Astrocyte of the cerebellum (primary cell): ENCODE measurements around the gene HP1BP3.
"Not testable (repeated sequence)": the region's sequence is repeated elsewhere in the genome, so short reads cannot be mapped to it uniquely, and the experiment has no call there.

Source experiments
- DNase-seq: peaks from one replicate; pipeline ENCODE4 v3.0.0-alpha.2; 2011; ENCODE audit warnings: low read depth
- H3K4me3 ChIP-seq: 2 replicates; pipeline ENCODE4 v1.5.1; 2011; ENCODE audit warnings: mild to moderate bottlenecking, low read depth, low read length, moderate library complexity
- in situ Hi-C: cut with HindIII; loops from 2 replicates; pipeline ENCODE4 v1.10.0; 2017; ENCODE audit warnings: low sequenced_read_pairs
- TF ChIP-seq, protein P1 (sequence below): IDR thresholded peaks from 2 replicates; pipeline ENCODE4 v1.5.1; 2012; ENCODE audit warnings: low read length, low read depth, moderate library complexity, mild to moderate bottlenecking; ENCODE audit errors: missing control alignments

HP1BP3 gene

DNA sequence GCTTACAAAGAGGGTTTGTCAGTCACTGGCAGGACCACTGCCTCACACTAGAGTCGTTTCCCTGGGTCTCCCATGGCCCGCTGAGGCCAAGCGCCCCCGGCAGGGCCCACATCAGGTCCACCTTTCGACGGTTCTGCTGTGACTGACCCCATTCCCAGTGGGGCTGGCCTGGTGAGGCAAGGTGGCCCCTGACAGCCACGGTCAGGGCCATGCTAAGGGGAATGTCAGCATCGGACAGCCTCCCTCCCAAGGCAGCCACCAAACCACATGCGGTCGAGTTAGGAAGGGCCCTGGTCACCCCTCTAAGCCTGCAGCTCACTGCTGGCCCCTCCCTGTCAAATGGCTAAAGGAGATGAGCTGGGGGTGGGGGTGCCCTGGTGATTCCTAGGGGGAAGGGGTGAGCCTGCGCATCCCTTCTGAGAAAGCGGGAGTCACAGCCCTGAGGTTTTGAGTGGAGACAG is 66.4 kb downstream of the HP1BP3 start:
- DNase-seq, result no peak
- in situ Hi-C loops, result no loop called here
- TF ChIP-seq, protein P1, sequence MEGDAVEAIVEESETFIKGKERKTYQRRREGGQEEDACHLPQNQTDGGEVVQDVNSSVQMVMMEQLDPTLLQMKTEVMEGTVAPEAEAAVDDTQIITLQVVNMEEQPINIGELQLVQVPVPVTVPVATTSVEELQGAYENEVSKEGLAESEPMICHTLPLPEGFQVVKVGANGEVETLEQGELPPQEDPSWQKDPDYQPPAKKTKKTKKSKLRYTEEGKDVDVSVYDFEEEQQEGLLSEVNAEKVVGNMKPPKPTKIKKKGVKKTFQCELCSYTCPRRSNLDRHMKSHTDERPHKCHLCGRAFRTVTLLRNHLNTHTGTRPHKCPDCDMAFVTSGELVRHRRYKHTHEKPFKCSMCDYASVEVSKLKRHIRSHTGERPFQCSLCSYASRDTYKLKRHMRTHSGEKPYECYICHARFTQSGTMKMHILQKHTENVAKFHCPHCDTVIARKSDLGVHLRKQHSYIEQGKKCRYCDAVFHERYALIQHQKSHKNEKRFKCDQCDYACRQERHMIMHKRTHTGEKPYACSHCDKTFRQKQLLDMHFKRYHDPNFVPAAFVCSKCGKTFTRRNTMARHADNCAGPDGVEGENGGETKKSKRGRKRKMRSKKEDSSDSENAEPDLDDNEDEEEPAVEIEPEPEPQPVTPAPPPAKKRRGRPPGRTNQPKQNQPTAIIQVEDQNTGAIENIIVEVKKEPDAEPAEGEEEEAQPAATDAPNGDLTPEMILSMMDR, result no peak

DNA sequence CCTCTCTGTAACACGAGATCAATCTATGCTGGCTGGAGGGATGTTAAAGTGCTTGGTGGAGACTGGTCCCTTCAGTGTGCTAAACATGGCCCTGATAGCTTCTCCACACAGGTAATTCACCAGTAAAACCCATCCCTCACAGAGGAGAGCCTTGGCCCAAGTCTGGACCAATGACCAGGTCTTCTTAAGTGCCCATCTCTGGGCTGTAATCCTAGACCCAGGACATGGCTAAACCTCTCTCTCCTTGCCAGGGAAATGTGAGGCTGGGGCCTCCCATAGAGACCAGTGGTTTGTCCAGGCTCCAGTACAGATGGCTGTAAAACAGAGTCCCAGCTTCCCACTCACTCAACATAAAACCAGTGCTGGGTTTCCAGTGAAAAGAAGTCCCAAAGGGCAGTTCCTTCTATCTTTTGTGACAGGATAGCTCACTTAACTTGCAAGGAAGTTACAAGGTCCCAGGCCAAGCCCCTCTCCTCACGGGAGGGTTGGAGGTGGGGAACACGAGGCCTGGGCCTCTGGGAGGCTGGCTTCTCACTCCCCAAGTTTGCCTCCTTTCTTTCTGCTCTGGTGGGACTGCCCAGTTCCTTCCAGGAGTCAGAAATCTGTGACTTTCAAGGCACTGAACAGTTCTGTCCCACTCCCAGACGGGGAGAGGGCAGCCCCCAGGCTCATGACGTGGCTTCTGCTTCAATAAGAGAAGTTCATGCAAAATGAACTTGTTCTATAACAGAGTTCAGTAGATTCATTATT is 67.1 kb downstream of the HP1BP3 start:
- DNase-seq, result no peak
- TF ChIP-seq, protein P1, result no peak
- in situ Hi-C loops, result no loop called here
- no peak overlapping the region for H3K4me3 ChIP-seq

More for the DNA sequence above, 66.4 kb downstream of the HP1BP3 start:
- H3K4me3 ChIP-seq, result no peak overlapping the region

- no peak for DNase-seq
- in situ Hi-C loops, result no loop called here
- TF ChIP-seq, protein P1, result no peak
- no peak overlapping the region for H3K4me3 ChIP-seq
Observed at GRCh38 chr1:20719261-20719660, 67.8 kb downstream of the HP1BP3 start.

DNA sequence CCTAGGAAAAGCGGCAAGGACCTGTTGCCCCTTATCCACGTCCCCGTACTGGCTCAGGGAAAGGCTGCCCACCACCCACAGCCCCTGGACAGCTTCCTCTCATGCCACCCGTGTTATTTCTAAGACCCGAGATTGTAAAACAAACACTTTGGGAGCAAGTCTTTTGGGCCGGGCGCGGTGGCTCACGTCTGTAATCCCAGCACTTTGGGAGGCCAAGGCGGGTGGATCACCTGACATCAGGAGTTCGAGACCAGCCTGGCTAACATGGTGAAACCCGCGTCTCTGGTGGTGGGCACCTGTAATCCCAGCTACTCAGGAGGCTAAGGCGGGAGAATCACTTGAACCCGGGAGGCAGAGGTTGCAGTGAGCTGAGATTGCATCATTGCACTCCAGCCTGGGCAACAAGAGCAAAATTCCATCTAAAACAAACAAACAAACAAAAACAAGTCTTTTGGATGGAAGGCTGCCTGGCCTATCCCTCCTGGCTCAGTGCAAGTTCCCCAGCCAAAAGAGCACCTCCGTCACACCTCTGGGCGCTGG is 68.7 kb downstream of the HP1BP3 start:
- in situ Hi-C loops, DNase-seq: not testable (repeated sequence)
- H3K4me3 ChIP-seq, result peak overlapping the region; percentile 34

DNA sequence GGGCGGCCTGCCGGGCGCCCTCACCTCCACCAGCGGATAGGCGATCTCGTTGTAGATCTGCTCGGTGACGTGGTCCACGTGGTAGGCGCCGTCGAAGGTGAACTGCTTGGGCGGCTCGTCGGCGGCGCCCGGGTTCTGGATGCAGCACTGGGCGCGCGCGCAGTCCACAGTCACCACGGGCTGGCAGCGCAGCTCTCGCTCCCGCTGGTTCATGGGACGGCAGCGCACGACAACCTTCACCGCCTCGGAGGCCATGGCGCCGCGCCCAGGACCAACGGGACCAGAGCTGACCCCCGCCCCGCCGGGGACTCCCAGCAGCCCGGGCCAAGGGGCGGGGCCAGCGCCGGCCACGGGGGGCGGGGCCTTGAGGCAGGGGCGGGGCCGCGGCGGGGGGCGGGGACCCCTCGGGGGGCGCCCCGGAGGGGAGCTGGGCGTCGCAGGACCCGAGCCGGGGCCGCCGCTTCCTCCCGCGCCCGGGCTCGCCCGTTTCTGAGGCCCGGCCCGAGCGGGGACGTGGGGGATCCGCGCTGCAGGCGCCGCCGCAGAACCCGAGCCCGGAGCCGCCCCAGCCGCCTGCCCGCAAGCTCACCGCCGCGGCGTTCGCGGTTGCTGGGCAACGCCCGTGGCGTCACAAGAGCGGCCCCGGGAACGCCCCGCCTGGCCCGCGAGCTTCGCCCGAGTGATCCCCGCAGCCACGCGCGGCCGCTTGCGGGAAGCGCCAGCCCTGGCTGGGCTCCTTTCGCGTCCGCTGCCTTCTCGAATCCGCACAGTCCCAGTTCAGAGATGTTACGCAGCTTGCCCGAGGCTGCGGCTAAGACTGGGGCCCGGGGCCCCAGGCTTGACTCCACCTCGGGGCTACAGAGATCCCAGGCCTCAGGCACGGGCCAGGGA is 69.4 kb downstream of the HP1BP3 start, which contains the start of gene KIF17:
Gene KIF17, minus strand, starts transcription at position 556 of the 891 bp plus-strand sequence. Its CDS starts 301 bp downstream, at position 255.
- peak within 1 kb of the TSS; percentile 34 for H3K4me3 ChIP-seq
- peak; percentile 32 for DNase-seq
- in situ Hi-C loops, result no loop called here
- TF ChIP-seq, protein P1, result no peak

DNA sequence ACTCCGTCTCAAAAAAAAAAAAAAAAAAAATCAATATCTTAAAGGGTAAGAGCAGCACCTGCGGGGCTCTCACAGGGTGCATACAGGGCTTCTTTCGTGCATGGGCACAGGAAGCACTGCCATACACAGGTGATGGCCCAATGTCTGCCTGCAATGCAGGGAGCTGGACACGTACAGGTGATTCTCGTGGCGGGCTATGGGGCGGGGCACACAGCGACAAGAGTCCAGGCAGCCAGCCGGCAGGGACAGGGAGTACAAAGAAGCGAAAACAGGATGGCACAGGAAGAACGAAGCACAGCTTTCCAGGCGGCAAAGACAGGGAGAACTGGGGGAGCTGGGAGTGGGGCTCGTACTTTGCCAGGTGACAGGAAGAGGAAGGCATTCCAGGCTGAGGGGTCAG is 70.9 kb downstream of the HP1BP3 start:
- in situ Hi-C loops, result no loop called here
- no peak overlapping the region for H3K4me3 ChIP-seq
- DNase-seq, result no peak
- TF ChIP-seq, protein P1, result no peak
